BLaER1 treated with 17β-estradiol and CSF1 and Interleukin-3, amounts not matched to agents 10 nM and 100 nM (cell line): ENCODE results near the gene STK32B.

ENCODE experiments used
- H3K27ac ChIP-seq, 11 experiments: shearing (Covaris generic); formaldehyde crosslinking; 2 replicates each; pipeline ENCODE4 v1.8.1; 2022
- H3K27me3 ChIP-seq, 11 experiments: shearing (Covaris generic); formaldehyde crosslinking; 2 replicates each; pipeline ENCODE4 v1.8.1; 2022
- H3K36me3 ChIP-seq, 11 experiments: shearing (Covaris generic); formaldehyde crosslinking; 2 replicates each; pipeline ENCODE4 v1.8.1; 2022
- H3K4me1 ChIP-seq, 10 experiments: shearing (Covaris generic); formaldehyde crosslinking; 2 replicates each; pipeline ENCODE4 v1.8.1; 2022
- H3K4me2 ChIP-seq, 11 experiments: shearing (Covaris generic); formaldehyde crosslinking; 2 replicates each; pipeline ENCODE4 v1.8.1; 2022
- H3K4me3 ChIP-seq, 10 experiments: shearing (Covaris generic); formaldehyde crosslinking; 2 replicates each; pipeline ENCODE4 v1.8.1; 2022
- H3K9ac ChIP-seq, 11 experiments: shearing (Covaris generic); formaldehyde crosslinking; 2 replicates each; pipeline ENCODE4 v1.8.1; 2022
- H3K9me3 ChIP-seq, 11 experiments: shearing (Covaris generic); formaldehyde crosslinking; replicated peaks in 1 of 11; 2 replicates each; pipeline ENCODE4 v1.8.1; 2022
- H4K20me1 ChIP-seq, 11 experiments: shearing (Covaris generic); formaldehyde crosslinking; 2 replicates each; pipeline ENCODE4 v1.8.1; 2022
- Cebpa-rat ChIP-seq, 11 experiments: shearing (Covaris generic); IDR thresholded peaks; 2 replicates each; pipeline ENCODE4 v1.8.1; 2022

The STK32B gene

DNA sequence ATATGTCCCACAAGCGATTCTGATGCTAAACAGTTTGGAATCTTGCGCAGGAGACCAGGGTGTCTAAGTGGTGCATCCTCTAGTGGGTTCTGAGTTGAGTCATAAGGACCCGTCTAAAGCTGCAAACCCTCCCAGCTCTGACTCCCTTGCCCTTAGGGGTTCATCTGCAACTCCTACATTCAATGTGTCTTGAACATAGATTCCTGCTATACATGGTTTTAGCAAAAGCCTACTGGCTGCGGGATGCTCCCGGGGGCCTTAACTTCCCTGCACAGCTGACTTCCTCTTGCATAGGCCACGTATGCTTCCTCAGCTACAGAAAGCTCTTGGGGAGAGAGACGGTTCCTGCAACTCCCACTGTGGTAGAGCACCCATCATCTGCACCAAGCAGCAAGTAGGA lies 420.4 kb downstream of the STK32B start:
- Histone ChIP-seq H3K36me3 (peaks cover 0 to 18% (median 0%) of the 10 kb centered on the region in 11 experiments; a peak in 5 of 22 replicates), H3K4me1 (peaks cover 0 to 16% (median 12%) of the 10 kb centered on the region in 10 experiments; a peak in 13 of 20 replicates), H3K4me3 (no peak overlapping the region), H3K9ac (no peak overlapping the region), H3K27me3 (no peaks in the 10 kb centered on the region), H3K4me2 (peak overlapping the region in 8 of 11 experiments; percentile 20 to 44 (median 28); a peak in 10 of 22 replicates), H4K20me1 (peaks cover 0 to 6% (median 0%) of the 10 kb centered on the region in 11 experiments; a peak in 3 of 22 replicates), H3K27ac (no peak overlapping the region), H3K9me3 (no peaks in the 10 kb centered on the region)
- no peak for TF ChIP-seq Cebpa-rat (IDR thresholded peaks at IDR 0.05)

DNA sequence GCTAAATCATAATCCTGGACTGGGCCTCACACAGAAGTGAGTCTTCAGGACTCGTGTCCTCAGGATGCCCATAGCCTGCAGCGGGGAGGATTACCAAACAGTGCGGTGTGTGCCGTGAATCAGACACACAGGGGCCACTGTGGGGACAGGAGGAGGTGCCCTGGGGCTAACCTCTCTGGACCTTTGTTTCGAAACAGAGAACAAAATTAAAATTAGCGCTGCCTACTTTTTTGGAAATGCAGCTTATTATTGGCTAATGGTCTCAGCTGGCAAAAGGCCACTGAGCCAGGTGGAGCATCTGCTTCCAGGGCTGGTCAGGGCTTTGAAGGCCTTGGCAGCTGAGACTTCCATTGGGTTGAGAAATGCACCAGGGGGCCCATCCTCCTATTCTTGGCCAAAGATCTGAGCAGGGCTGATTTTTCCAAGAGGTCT lies 420.9 kb downstream of the STK32B start:
- Histone ChIP-seq H3K4me2 (peak overlapping the region in 8 of 11 experiments; percentile 20 to 44 (median 28); a peak in 9 of 22 replicates), H3K4me3 (no peak overlapping the region), H3K4me1 (peaks cover 0 to 16% (median 12%) of the 10 kb centered on the region in 10 experiments; a peak in 13 of 20 replicates), H3K36me3 (peaks cover 0 to 13% (median 0%) of the 10 kb centered on the region in 11 experiments; a peak in 5 of 22 replicates), H3K27ac (no peak overlapping the region), H3K27me3 (no peaks in the 10 kb centered on the region), H3K9ac (no peak overlapping the region), H4K20me1 (peaks cover 0 to 3% (median 0%) of the 10 kb centered on the region in 11 experiments; a peak in 3 of 22 replicates), H3K9me3 (no peaks in the 10 kb centered on the region)
- no peak for TF ChIP-seq Cebpa-rat (IDR thresholded peaks at IDR 0.05)

- H3K9ac ChIP-seq, result no peak overlapping the region
- peaks cover 0 to 4% (median 0%) of the 10 kb centered on the region in 11 experiments; a peak in 3 of 22 replicates for H3K36me3 ChIP-seq
- H3K27me3 ChIP-seq, result no peaks in the 10 kb centered on the region
- peaks cover 0 to 3% (median 0%) of the 10 kb centered on the region in 11 experiments; a peak in 2 of 22 replicates for H4K20me1 ChIP-seq
- no peaks in the 10 kb centered on the region for H3K9me3 ChIP-seq
- H3K4me1 ChIP-seq, result peaks cover 0 to 16% (median 12%) of the 10 kb centered on the region in 10 experiments; a peak in 13 of 20 replicates
- TF ChIP-seq Cebpa-rat (IDR thresholded peaks at IDR 0.05), result no peak
- H3K4me2 ChIP-seq, result no peak overlapping the region
- H3K4me3 ChIP-seq, result no peak overlapping the region
- H3K27ac ChIP-seq, result no peak overlapping the region
Measured at GRCh38 chr4:5473125-5473524, 421.8 kb downstream of the STK32B start.

GRCh38 chr4:5474756-5475155 lies 423.5 kb downstream of the STK32B start:
- TF ChIP-seq Cebpa-rat (IDR thresholded peaks at IDR 0.05), result no peak
- Histone ChIP-seq H3K4me3 (no peak overlapping the region), H3K27ac (no peak overlapping the region), H3K27me3 (no peaks in the 10 kb centered on the region), H3K4me2 (no peak overlapping the region), H3K9ac (no peak overlapping the region), H3K4me1 (peaks cover 0 to 16% (median 12%) of the 10 kb centered on the region in 10 experiments; a peak in 13 of 20 replicates), H3K9me3 (no peaks in the 10 kb centered on the region), H3K36me3 (no peaks in the 10 kb centered on the region), H4K20me1 (peaks cover 0 to 3% (median 0%) of the 10 kb centered on the region in 11 experiments; a peak in 2 of 22 replicates)

- no peak for TF ChIP-seq Cebpa-rat (IDR thresholded peaks at IDR 0.05)
- H3K4me1 ChIP-seq, result no peaks in the 10 kb centered on the region
- H3K4me2 ChIP-seq, result no peak overlapping the region
- H3K27me3 ChIP-seq, result no peaks in the 10 kb centered on the region
- no peak overlapping the region for H3K9ac ChIP-seq
- H4K20me1 ChIP-seq, result no peaks in the 10 kb centered on the region
- H3K4me3 ChIP-seq, result no peak overlapping the region
- H3K27ac ChIP-seq, result no peak overlapping the region
- H3K9me3 ChIP-seq, result peaks cover 0 to 6% (median 0%) of the 10 kb centered on the region in 11 experiments; a peak in 3 of 22 replicates
- H3K36me3 ChIP-seq, result no peaks in the 10 kb centered on the region
Measured at GRCh38 chr4:5477613-5478012, 426.3 kb downstream of the STK32B start.

GRCh38 chr4:5478169-5478568 lies 426.9 kb downstream of the STK32B start:
- Histone ChIP-seq H3K9ac (no peak overlapping the region), H3K27ac (no peak overlapping the region), H3K9me3 (peaks cover 0 to 6% (median 0%) of the 10 kb centered on the region in 11 experiments; a peak in 3 of 22 replicates), H3K36me3 (no peaks in the 10 kb centered on the region), H4K20me1 (no peaks in the 10 kb centered on the region), H3K27me3 (no peaks in the 10 kb centered on the region), H3K4me1 (no peaks in the 10 kb centered on the region), H3K4me2 (no peak overlapping the region), H3K4me3 (no peak overlapping the region)
- TF ChIP-seq Cebpa-rat (IDR thresholded peaks at IDR 0.05), result no peak

DNA sequence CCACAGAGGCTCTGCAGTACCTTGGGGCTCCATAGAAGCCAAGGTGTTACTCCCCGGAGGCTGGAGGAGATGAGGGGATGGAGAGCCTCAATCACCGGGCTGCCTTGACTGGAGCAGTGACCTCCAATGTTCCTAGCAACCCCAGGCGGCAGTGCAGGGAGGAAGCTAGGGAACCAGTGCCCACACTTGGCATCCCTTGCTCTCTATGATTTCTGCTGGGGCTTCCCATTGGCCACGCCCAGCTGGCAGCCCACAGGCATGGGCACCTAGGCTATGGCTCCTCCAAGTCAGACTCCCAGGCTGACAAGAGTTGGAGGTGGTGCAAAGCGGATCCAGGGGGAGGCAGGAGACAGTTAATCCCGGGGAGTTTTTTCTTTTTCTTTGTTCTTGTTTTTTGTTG lies 427.4 kb downstream of the STK32B start:
- Histone ChIP-seq H3K36me3 (no peaks in the 10 kb centered on the region), H3K9ac (no peak overlapping the region), H3K27me3 (no peaks in the 10 kb centered on the region), H3K9me3 (peaks cover 0 to 6% (median 0%) of the 10 kb centered on the region in 11 experiments; a peak in 3 of 22 replicates), H3K27ac (no peak overlapping the region), H3K4me2 (no peak overlapping the region), H3K4me3 (no peak overlapping the region), H4K20me1 (no peaks in the 10 kb centered on the region), H3K4me1 (no peaks in the 10 kb centered on the region)
- no peak for TF ChIP-seq Cebpa-rat (IDR thresholded peaks at IDR 0.05)

DNA sequence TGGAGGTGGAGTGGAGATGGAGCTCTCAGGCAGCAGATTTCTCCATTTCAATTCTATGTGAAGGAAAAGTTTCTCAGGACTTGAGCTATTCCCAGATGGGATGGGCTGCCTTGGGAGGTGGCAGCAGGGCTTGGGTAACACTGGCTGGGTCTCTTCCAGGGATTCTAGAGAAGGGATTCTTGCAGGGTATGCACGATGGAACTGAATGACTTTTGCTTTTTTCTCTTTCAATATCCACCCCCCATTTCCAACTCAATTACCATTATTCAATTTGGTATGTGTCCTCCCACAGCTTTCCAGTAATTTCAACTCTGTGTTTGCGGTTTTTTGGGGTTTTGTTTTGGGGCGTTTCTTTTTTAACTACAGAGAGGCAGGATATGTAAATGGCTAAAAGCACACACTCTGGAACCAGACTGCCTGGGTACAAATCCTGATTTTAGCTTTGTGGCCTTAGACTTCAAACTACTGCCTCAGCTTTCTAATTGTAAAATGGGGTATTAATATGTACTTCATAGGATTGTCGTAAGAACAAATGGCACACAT lies 428.3 kb downstream of the STK32B start:
- Histone ChIP-seq H3K4me2 (no peak overlapping the region), H3K4me3 (no peak overlapping the region), H3K27me3 (no peaks in the 10 kb centered on the region), H3K27ac (no peak overlapping the region), H3K36me3 (no peaks in the 10 kb centered on the region), H4K20me1 (no peaks in the 10 kb centered on the region), H3K9me3 (peaks cover 0 to 6% (median 0%) of the 10 kb centered on the region in 11 experiments; a peak in 5 of 22 replicates), H3K4me1 (no peaks in the 10 kb centered on the region), H3K9ac (no peak overlapping the region)
- no peak for TF ChIP-seq Cebpa-rat (IDR thresholded peaks at IDR 0.05)

DNA sequence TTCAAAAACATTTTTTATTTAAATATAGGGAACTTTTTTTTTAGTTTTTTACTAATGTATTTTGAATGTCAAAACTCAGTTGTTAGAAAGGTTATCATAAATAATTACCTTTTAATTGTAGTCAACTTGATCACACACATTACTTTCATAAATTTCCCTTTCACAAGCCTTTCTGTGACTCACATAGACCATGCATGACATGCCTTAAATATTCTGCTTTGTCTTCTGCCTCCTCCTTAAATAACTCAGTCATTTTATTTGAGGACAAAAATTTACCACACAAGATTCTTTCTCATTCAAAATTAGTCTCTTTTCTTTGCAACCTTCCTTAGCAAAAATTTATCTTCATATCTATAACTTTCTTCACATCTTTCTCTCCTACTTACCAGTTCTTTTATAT lies 437.1 kb downstream of the STK32B start:
- Histone ChIP-seq H4K20me1 (no peaks in the 10 kb centered on the region), H3K27me3 (no peaks in the 10 kb centered on the region), H3K4me2 (no peak overlapping the region), H3K4me1 (no peaks in the 10 kb centered on the region), H3K36me3 (peaks cover 3 to 25% (median 12%) of the 10 kb centered on the region in 11 experiments; a peak in 11 of 22 replicates), H3K9ac (no peak overlapping the region), H3K4me3 (no peak overlapping the region), H3K27ac (no peak overlapping the region), H3K9me3 (peaks cover 46 to 59% (median 55%) of the 10 kb centered on the region in 11 experiments)
- TF ChIP-seq Cebpa-rat (IDR thresholded peaks at IDR 0.05), result no peak

DNA sequence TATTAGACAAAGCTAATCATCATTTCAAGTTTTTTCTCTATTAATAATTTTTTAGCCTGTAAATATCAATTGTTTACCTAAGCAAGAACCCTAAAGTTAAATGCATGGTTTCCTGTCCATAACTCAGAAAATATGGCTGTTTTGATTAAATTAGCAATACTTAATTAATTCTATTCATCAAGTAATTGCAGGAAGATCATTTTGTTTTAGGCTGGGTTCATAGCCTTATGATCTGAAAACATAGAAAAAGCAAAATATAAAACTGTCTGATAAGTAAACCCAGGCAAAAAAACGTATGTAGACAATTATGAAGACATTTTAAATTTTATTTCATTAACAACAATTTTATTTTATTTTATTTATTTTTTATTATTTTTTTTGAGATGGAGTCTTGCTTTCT lies 438.0 kb downstream of the STK32B start:
- H3K36me3 ChIP-seq, result peaks cover 3 to 25% (median 12%) of the 10 kb centered on the region in 11 experiments; a peak in 11 of 22 replicates
- H4K20me1 ChIP-seq, result no peaks in the 10 kb centered on the region
- no peak for TF ChIP-seq Cebpa-rat (IDR thresholded peaks at IDR 0.05)
- H3K4me1 ChIP-seq, result no peaks in the 10 kb centered on the region
- H3K9ac ChIP-seq, result no peak overlapping the region
- no peaks in the 10 kb centered on the region for H3K27me3 ChIP-seq
- H3K9me3 ChIP-seq, result peaks cover 46 to 59% (median 55%) of the 10 kb centered on the region in 11 experiments
- H3K27ac ChIP-seq, result no peak overlapping the region
- H3K4me3 ChIP-seq, result no peak overlapping the region
- H3K4me2 ChIP-seq, result no peak overlapping the region
